ENCODE data around the gene CCDC112.
A peak's percentile ranks its signal among the peaks of the same experiment; 100 is the strongest.

The CCDC112 gene

DNA sequence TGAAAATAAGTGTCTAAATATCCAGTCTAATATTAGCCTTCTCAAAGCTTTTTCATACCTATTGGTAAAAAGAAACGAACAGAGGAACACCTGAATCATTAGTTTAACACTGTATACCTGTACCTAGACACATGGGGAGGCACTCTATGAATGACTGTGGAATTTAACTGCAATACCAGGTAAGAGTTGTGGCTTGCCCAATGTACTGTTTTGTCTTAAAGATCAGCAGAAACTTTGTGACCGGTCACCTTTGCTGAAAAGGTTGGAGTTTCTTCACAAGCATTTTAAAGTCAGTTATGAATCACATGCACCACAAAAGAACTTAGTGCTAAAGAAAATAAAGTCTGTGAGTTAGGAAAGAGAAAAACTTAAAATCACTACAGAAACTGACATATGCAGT lies 36.2 kb downstream of the CCDC112 start:
- DNase-seq: no peak

DNA sequence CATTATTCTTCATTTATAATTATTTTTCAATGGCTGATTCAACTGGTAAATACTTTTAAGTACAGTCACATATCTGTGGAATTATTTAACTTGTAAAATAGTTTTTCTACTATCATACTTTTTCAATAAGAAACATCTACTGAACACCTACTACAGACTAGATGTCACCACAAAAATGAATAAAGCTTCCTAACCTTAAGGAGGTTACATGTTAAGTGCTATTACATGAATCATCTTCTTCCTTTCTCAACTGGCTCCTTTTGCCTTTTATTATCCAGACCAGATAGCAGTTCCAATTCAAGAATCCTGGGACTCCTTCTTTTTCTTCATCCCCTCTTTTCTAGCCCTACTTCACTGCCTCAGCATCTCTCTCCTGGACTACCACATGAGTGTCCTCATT lies 38.5 kb downstream of the CCDC112 start:
- DNase-seq: no peak

- DNase-seq: peak; percentile 3
Observed at GRCh38 chr5:115249379-115249778, 47.1 kb downstream of the CCDC112 start.

- DNase-seq: no peak
Observed at GRCh38 chr5:115246361-115246991, 50.0 kb downstream of the CCDC112 start.

- no peak for DNase-seq
Observed at GRCh38 chr5:115243412-115243811, 53.0 kb downstream of the CCDC112 start.

GRCh38 chr5:115241881-115242642 lies 54.4 kb downstream of the CCDC112 start:
- no peak for DNase-seq

DNA sequence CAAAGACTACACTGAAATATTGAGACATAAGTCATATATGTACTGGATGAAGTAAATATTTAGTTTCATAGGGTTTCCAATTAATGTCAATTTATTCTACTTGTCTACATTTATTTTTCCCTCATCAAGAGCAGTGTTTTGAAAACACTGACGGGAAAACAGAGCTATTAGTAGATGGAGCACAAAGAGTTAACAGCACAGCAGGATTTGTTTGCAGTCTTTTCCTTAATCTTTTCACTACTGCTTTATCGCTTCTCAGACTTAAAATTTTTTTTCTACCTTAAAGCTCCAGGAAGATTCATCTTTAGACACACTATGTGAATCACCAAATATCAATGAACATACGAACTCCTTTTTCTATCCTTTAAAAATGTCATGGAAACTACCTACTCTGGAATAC lies 59.4 kb downstream of the CCDC112 start:
- DNase-seq: no peak

GRCh38 chr5:115236599-115236998 lies 59.9 kb downstream of the CCDC112 start:
- no peak for DNase-seq

- no peak for DNase-seq
Observed at GRCh38 chr5:115231598-115231997, 64.9 kb downstream of the CCDC112 start.

GRCh38 chr5:115229606-115230005 lies 66.8 kb downstream of the CCDC112 start:
- no peak for DNase-seq

- no peak for DNase-seq
Observed at GRCh38 chr5:115227281-115227680, 69.2 kb downstream of the CCDC112 start.

All from activated CD4-positive, alpha-beta T cell treated with anti-CD3 and anti-CD28 coated beads for 48 hours (primary cell).